Mucosa of descending colon (tissue), 3 donors: ENCODE data around the gene MMEL1. TPM values are rescaled to one million over a fixed set of nuclear protein-coding genes. Genes with fewer than 3 reads are reported as not detected.

ENCODE experiments used
- ATAC-seq: fragments of 200-7000 bp; cut with Tn5 transposase; one replicate; pipeline ENCODE4 v1.9.1; 2020; ENCODE audit warnings: mild to moderate bottlenecking, moderate library complexity
- DNase-seq, 3 donors: peaks; one replicate each; pipeline ENCODE4 v3.0.0-alpha.2; 2020
- H3K36me3 ChIP-seq: fragments of 200-600 bp; one replicate; pipeline ENCODE4 v1.8.0; 2021; ENCODE audit warnings: low read depth, mild to moderate bottlenecking
- H3K4me1 ChIP-seq: fragments of 200-600 bp; one replicate; pipeline ENCODE4 v1.8.0; 2021; ENCODE audit warnings: low read depth, mild to moderate bottlenecking
- H3K4me3 ChIP-seq: fragments of 200-600 bp; one replicate; pipeline ENCODE4 v1.8.0; 2021; ENCODE audit warnings: mild to moderate bottlenecking
- H3K9me3 ChIP-seq: fragments of 200-600 bp; one replicate; pipeline ENCODE4 v1.8.0; 2021; ENCODE audit warnings: mild to moderate bottlenecking
- CTCF ChIP-seq: fragments of 200-600 bp; IDR thresholded peaks from one replicate; pipeline ENCODE4 v1.8.0; 2022; ENCODE audit warnings: antibody characterized with exemption, mild to moderate bottlenecking
- intact Hi-C, 2 donors: fragments of 100-400 bp; cut with DNase I in 1 of 2; cut with micrococcal nuclease in 1 of 2; formaldehyde crosslinking; loops; one replicate each; pipeline versions ENCODE4 v1.11.0 to v1.11.1; 2022; cut with DNase I, micrococcal nuclease
- total RNA-seq, 3 donors: library from RNA; stranded (reverse); fragmentation: NEBNext Ultra II Directional in 2 of 3; extraction: Animal tissue kit (Norgen Biotek cat#: 25700) in 2 of 3; gene quantifications; one replicate each; pipeline versions ENCODE4 v1.2.1 to v1.2.4, GENCODE V29; 2021 to 2023
- donor health status: DM: no; HTN: no; CAD: no; lungs with moderate emphysema.
- donor health status: DM: no; HTN: no; CAD: no.
- donor health status: DM: no; HTN: yes; CAD: no.

The MMEL1 gene
- total RNA-seq, 3 donors from 2014 or later: 4.2 to 10.9 (median 9.4) TPM

GRCh38 chr1:2544875-2545640 is 87.8 kb downstream of the MMEL1 start:
- H3K4me3 ChIP-seq: no peak overlapping the region
- no peak for ATAC-seq
- H3K36me3 ChIP-seq: no peaks in the 10 kb centered on the region
- peak; percentile 52 to 68 (median 55) for DNase-seq
- no peaks in the 10 kb centered on the region for H3K9me3 ChIP-seq
- H3K4me1 ChIP-seq: peaks cover 71% of the 10 kb centered on the region
- intact Hi-C loops: loop anchor here (5.0 kb wide), 2 partner anchors 128 to 133 kb away; partner anchors contain the start of gene PEX10 (in 1 of the 2)
- TF ChIP-seq CTCF: no peak

- H3K4me3 ChIP-seq: no peak overlapping the region
- intact Hi-C loops: no loop called here
- no peaks in the 10 kb centered on the region for H3K36me3 ChIP-seq
- ATAC-seq (no peak), DNase-seq (peak in 2 of 3 donors; percentile 51 to 65)
- H3K4me1 ChIP-seq: peaks cover 70% of the 10 kb centered on the region
- no peaks in the 10 kb centered on the region for H3K9me3 ChIP-seq
- no peak for TF ChIP-seq CTCF
These were observed 88.5 kb downstream of the MMEL1 start for GRCh38 chr1:2544093-2544874.

GRCh38 chr1:2543543-2544092 is 89.2 kb downstream of the MMEL1 start:
- Histone ChIP-seq H3K4me3 (no peak overlapping the region), H3K4me1 (peaks cover 64% of the 10 kb centered on the region), H3K36me3 (no peaks in the 10 kb centered on the region), H3K9me3 (no peaks in the 10 kb centered on the region)
- intact Hi-C loops: no loop called here
- no peak for ATAC-seq
- TF ChIP-seq CTCF: no peak
- DNase-seq: peak in 2 of 3 donors; percentile 59 to 70

GRCh38 chr1:2542246-2542915 is 90.4 kb downstream of the MMEL1 start:
- Histone ChIP-seq H3K9me3 (no peaks in the 10 kb centered on the region), H3K4me3 (no peak overlapping the region), H3K36me3 (no peaks in the 10 kb centered on the region), H3K4me1 (peaks cover 55% of the 10 kb centered on the region)
- intact Hi-C loops: no loop called here
- TF ChIP-seq CTCF: no peak
- ATAC-seq (no peak), DNase-seq (peak in 2 of 3 donors; percentile 44 to 60)

- intact Hi-C loops: no loop called here
- Histone ChIP-seq H3K36me3 (no peaks in the 10 kb centered on the region), H3K4me1 (peaks cover 58% of the 10 kb centered on the region), H3K9me3 (no peaks in the 10 kb centered on the region), H3K4me3 (no peak overlapping the region)
- no peak for TF ChIP-seq CTCF
- DNase-seq: peak; percentile 92 to 98 (median 95)
- peak; percentile 48 for ATAC-seq
These were observed 91.1 kb downstream of the MMEL1 start for GRCh38 chr1:2541619-2542245.
